GOT3 (cell line): ENCODE data around the gene INPP4B.

Source experiments
- DNase-seq: peaks from one replicate; lab custom pipeline; 2025; ENCODE audit warnings: mixed read lengths; lab: John Stamatoyannopoulos, UW

Gene INPP4B

GRCh38 chr4:142292231-142292630 is 553.9 kb downstream of the INPP4B start:
- DNase-seq: no peak

GRCh38 chr4:142291299-142292050 is 554.6 kb downstream of the INPP4B start:
- DNase-seq: no peak

DNA sequence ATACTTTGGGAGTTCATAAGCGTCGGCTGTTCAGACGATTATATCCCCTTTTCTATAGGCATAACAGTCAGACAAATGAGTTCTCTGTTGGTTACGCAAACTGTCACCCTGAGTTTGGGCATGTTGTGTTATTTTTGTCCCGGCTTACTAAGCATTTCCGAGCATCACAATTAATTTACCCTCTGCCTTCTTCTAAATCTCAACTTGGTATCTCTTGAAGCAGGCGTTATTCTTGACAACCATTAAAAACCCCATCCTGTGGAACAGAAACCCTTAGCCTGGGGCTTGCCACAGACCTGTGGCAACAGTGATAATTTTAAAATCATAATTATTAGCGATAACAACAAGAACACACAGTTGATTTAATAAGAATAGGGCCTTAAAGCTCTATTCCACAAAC is 558.7 kb downstream of the INPP4B start:
- DNase-seq: no peak

GRCh38 chr4:142285222-142285583 is 560.9 kb downstream of the INPP4B start:
- no peak for DNase-seq

- no peak for DNase-seq
These were observed 561.5 kb downstream of the INPP4B start for GRCh38 chr4:142284402-142285221.

DNA sequence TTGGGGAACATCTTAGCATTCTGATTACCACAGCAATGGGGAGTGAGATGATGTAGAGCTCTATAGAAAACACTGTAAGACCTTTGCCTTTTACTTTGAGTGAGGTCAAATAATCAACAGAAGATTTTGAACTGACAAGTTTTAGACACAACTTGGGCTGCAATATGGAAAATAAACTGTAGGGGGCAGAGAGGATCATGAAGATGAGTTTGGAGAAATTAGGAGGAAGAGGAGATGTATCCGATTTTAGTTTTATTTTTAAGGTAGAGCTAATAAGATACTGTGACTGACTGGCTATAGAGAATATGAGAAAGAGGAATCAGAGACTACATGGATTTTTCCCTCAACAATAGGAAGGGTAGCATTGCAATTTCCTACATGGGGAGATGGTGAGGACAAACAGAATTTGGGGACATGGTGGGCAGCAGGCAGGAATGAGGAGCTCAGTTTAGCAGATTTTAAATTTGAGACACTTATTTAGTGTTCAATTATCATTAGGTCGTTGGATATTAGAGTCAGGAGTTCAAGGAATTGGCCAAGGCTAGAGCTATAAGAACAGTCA is 563.1 kb downstream of the INPP4B start:
- DNase-seq: no peak

DNA sequence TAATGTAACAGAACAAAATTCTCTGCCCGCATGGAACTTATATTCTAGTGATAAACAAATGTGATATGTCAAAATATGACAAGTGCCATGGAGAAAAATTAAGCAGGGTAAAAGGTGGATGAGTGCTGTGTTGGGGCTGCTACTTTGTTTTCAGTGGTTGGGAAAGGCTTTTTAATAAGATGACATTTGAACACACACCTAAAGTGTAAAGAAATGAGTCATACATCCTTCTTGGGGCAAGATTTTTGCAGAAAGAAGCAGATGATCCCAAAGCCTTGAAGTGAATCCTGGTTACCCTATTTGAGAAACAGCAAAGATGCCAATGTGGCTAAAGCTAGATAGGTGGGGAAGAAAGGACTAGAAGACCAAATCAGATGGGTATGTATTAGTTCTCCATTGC is 564.1 kb downstream of the INPP4B start:
- DNase-seq: no peak

GRCh38 chr4:142278663-142279062 is 567.4 kb downstream of the INPP4B start:
- no peak for DNase-seq

- no peak for DNase-seq
These were observed 567.9 kb downstream of the INPP4B start for GRCh38 chr4:142278171-142278570.

DNA sequence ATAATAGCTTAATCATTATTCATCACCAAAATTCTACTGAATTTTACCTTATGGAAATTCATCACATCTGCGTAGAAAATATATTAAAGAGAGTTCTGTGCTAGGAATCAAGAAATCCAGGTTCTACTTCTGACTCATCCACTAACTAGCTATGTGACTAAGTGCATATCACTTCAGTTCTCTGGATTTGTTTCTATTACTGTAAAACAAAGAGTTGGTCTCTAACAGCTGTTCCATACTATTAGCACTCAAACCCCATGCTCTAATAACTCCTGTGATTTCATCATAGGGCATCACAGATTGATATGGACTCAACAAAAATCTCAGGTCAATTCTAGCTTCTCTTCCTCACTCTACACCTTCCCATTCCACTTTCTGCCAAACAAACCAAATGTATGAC is 572.0 kb downstream of the INPP4B start:
- no peak for DNase-seq

GRCh38 chr4:142272452-142272851 is 573.6 kb downstream of the INPP4B start:
- no peak for DNase-seq

DNA sequence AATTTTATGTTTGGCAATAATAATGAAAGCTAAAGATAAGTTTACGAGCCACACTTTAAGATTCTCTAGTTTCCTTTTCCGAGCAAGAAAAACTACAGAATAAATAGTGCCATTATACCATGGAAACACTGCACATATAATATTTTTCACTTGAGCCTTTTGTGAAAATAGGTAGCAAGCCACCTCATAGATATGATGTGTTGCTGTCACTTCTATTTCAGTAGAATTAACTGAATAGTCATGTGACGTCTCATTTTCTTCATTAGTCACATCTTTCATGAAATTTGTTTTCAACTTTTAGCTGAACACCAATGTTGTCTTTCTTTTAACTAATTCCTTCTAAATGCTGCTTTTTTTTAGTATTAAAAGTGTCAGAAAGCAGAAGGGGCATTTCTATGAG is 574.3 kb downstream of the INPP4B start:
- no peak for DNase-seq

DNA sequence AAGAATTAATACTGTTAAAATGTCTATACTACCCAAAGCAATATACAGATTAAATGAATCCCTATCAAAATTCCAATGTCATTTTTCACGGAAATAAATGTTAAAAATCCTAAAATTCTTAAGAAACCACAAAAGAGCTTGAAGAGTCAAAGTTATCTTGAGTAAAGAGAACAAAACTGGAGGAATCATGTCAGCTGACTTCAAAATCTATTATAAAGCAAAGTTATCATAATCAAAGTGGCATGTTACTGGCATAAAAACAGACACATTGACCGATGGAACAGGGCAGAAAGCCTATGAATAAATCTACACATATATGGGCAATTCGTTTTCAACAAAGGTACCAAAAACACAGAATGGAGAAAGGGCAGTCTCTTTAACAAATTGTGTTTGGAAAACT is 579.0 kb downstream of the INPP4B start:
- DNase-seq: no peak

DNA sequence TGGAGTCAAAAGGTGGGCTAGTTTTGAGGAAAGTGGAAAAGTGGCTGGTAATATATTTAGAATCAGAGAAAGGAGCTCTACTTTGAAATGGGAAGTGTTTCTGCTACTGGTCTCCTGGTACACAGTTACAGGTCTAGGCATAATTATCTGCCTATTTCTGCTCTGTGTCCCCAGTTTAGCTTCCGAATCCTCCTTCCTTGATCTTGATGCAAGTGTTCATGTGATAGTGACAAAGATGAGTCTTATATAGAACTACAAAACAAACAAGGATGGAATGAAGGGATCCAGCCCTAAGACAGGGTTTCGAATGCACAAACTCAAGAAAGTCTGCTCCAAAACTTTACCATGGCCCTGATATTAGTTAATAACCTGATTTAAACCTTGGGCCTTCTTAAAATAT is 580.2 kb downstream of the INPP4B start:
- no peak for DNase-seq

DNA sequence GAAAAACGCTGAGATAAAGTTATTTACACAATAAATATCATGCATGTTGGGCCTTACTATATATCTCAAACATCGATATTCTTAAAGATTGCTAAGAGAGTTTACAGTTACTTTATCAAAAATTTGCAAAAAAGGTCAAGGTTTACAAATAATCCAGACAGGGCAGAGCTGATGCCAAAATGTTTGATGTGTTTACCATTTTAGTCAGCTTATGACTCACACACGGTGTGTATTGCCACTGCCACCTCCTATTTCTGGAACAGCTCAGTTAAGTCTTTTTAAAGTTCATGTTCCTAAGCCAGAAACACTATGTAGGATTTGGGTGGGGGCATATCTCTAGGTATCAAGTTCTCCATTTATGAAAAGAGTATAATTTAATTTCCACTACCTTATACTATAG is 580.6 kb downstream of the INPP4B start:
- no peak for DNase-seq

- DNase-seq: no peak
These were observed 581.1 kb downstream of the INPP4B start for GRCh38 chr4:142264961-142265360.

GRCh38 chr4:142262956-142263355 is 583.1 kb downstream of the INPP4B start:
- no peak for DNase-seq

DNA sequence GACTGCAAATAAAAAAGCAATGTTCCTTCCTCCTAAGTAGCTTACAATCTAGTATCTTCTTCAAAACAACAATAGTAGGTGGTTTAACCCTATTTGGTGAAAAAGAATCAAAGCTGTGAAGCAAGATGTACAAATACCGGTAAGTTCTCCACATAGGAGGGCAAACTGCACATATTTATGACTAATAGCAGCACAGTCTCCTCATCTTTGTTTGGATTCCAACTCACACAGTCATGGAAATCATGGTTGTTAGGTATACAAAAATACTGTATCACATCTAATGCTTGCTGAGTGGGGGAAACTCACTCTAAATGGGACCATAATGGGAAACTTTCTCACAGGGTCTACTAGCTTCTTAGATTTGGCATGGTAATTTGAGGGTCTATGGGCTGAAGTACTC is 597.2 kb downstream of the INPP4B start:
- DNase-seq: no peak

DNA sequence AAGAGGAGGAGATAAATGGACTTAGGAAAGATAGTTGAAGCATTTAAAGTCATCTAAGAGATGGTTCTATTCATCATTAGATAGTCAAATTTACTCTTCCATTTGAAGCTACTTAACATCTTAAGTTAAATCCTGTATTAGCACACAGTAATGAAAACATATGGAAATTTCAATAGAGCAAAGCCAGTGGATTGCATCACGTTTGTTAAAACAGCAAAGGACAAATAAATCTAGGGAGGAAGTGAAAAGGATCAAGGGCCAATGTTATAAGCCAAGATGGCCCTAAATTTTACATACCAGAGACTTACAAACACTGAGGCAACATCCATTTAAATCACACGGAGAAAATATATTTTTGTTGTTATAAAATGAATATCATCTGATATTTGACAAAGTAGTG is 602.8 kb downstream of the INPP4B start:
- no peak for DNase-seq

GRCh38 chr4:142242156-142242555 is 603.9 kb downstream of the INPP4B start:
- no peak for DNase-seq

- DNase-seq: no peak
These were observed 607.5 kb downstream of the INPP4B start for GRCh38 chr4:142238589-142238988.

GRCh38 chr4:142236268-142236667 is 609.8 kb downstream of the INPP4B start:
- no peak for DNase-seq

- DNase-seq: no peak
These were observed 614.3 kb downstream of the INPP4B start for GRCh38 chr4:142231787-142232186.
